ENCODE data around the gene RBMS3. TPM values are rescaled to one million over a fixed set of nuclear protein-coding genes. Genes with fewer than 3 reads are reported as not detected.
"Not testable (repeated sequence)": the region's sequence is repeated elsewhere in the genome, so short reads cannot be mapped to it uniquely, and the experiment has no call there.

The RBMS3 gene
- total RNA-seq, result 100 to 1,000 TPM in 1 of 2 donors, 10 to 100 TPM in 1; 87.1 to 109 TPM
- long read RNA-seq, donor 1, partial matches to known transcripts, result 9 of 68 reads
- long read RNA-seq, donor 1, other reads (novel, unspliced or antisense), result 53 of 68 reads
- long read RNA-seq, donor 2, full-length matches to known transcripts, result 14 of 80 reads
- long read RNA-seq, donor 2, partial matches to known transcripts, result 24 of 80 reads
- long read RNA-seq, donor 2, other reads (novel, unspliced or antisense), result 42 of 80 reads

GRCh38 chr3:29280404-29281093 is at the start of gene RBMS3:
RBMS3 (plus strand) TSS chr3:29281071.
- intact Hi-C loops (cut with DNase I), result loop anchor here in 1 of 2 donors (10.0 kb wide), 1 partner anchor 154 kb away; no protein-coding TSS in a partner anchor
- peak; percentile 94 for DNase-seq (ENCODE audit: low spot score)

DNA sequence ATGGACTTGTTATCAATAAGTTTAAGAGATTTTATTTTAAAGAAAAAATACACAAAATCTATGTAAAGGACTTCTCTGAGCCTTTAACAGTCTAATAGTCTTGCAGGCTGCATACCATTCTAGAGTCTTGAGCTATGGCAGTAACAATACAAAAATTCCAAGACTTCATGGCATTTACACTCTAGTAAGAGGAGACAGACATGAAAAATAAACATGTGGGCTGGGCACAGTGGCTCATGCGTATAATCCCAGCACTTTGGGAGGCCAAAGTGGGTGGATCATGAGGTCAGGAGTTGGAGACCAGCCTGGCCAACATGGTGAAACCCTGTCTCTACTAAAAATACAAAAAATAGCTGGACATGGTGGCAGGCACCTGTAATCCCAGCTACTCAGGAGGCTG is 47.7 kb upstream of the RBMS3 start:
- intact Hi-C loops (cut with DNase I); DNase-seq (ENCODE audit: low spot score): not testable (repeated sequence)

DNA sequence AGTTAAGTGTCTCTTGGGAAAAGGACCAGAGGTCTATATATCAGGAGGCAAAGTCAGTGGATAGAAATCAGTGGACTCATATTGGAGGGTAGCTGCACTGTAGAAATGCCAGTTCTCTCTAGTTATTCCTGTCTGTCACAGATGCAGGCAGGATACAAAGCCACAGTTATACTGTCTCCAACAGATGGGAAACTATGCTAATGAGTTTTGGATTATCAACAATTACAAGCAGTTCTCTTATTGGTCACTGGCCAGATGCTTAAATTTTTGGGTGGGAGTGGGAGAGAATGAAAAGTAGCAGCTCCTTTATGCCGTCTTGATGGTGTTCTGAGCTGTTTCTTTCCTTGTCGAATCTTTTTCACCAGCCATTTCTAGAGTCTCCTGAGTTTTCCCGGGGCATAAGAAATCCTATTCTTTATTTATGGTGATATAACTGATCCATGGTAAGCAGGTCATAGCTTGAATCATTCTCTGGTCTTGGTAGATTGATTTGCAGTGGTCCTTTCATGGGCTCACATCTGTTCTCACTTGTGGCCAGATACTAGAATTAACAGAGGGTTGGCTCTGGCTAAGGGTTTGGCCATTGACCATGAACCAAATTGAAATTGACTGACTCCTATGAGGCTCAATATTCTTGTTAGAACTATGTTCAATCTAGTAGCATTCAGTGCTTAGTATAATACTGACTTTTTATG is 44.6 kb upstream of the RBMS3 start:
- DNase-seq (ENCODE audit: low spot score), result no peak
- intact Hi-C loops (cut with DNase I), result no loop called here

- intact Hi-C loops (cut with DNase I), result no loop called here
- no peak for DNase-seq (ENCODE audit: low spot score)
Observed at GRCh38 chr3:29239376-29239775, 41.5 kb upstream of the RBMS3 start.

DNA sequence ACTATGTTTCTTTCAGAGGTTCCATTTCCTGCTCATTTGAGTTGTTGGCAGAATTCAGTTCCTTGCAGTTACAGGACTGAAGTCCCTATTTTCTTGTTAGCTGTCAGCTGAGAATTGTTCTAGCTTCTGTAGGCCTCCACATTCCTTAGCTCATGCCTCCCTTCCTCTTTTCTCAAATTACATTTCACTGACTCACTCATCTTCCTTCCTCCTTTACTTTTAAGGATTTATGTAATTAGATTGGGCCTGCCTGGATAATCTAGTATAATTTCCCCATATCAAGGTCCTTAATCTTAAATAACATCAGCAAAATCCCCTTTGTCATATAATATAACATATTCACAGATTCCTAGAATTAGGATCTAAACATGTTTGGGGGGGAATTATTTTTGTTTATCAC is 40.6 kb upstream of the RBMS3 start:
- DNase-seq (ENCODE audit: low spot score), result no peak
- intact Hi-C loops (cut with DNase I), result no loop called here

GRCh38 chr3:29240887-29241286 is 40.0 kb upstream of the RBMS3 start:
- intact Hi-C loops (cut with DNase I), result no loop called here
- no peak for DNase-seq (ENCODE audit: low spot score)

DNA sequence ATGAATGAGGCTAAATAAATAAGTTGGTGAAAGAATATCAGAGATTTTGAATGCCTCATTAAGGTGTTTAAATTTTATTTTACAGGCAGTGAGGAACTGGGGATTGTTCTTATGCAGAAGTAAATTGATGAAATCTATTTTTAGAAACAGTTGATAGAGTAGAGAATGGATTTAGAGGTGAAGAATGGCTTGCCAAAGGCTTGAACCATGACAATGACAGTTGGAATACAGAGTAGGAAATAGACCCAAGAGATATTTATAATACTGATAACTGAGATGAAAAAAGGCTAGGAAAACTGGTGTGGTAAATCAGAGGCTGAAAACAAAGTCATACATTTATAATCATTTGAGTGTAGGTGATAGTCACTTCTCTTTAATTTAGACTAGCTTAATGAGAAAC is 39.0 kb upstream of the RBMS3 start:
- intact Hi-C loops (cut with DNase I), result no loop called here
- no peak for DNase-seq (ENCODE audit: low spot score)

GRCh38 chr3:29242296-29242695 is 38.6 kb upstream of the RBMS3 start:
- intact Hi-C loops (cut with DNase I), result no loop called here
- DNase-seq (ENCODE audit: low spot score), result no peak

DNA sequence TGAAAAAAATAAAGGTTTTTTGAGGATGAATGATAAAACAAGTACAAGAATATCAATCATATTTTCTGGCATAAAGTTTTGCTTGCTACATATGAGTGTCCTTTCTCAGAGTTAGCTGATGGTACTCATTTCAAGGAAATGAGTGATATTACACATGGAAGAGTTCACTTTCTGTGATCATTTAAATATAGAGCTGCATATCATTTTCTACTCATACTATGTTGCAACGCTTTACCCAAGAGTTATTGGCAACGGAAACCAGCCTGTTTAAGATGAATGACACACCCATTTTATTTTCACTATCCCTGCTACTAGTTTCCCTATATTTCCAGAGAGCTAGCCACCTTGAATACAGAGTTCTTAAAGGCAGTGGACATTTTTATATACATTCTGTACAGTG is 35.4 kb upstream of the RBMS3 start:
- intact Hi-C loops (cut with DNase I), result no loop called here
- DNase-seq (ENCODE audit: low spot score), result no peak

GRCh38 chr3:29247088-29247745 is 33.7 kb upstream of the RBMS3 start:
- intact Hi-C loops (cut with DNase I), result no loop called here
- DNase-seq (ENCODE audit: low spot score), result no peak

GRCh38 chr3:29249829-29250345 is 31.0 kb upstream of the RBMS3 start:
- intact Hi-C loops (cut with DNase I), result no loop called here
- DNase-seq (ENCODE audit: low spot score), result no peak

GRCh38 chr3:29255854-29256696 is 24.8 kb upstream of the RBMS3 start:
- intact Hi-C loops (cut with DNase I), result no loop called here
- no peak for DNase-seq (ENCODE audit: low spot score)

DNA sequence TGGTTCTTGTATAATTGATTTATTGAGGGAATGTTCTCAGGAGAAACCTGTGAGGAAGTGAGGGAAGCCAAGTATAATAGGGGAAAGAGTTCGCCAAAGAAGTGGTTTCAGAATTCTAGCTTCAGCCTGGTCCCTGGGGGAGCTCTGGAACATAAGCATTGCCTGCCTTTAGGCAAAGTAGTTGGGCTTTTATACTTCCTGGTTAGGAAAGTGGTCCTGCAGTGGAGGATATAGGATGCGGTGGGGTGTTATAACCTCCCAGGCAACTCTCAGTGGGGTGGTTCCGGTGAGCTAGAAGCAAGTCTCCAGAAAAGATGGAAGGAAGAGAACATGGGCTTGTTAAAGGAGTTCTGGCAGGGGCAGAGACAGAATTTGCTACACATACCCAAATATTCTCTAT is 22.7 kb upstream of the RBMS3 start:
- no peak for DNase-seq (ENCODE audit: low spot score)
- intact Hi-C loops (cut with DNase I), result no loop called here

- intact Hi-C loops (cut with DNase I), result no loop called here
- no peak for DNase-seq (ENCODE audit: low spot score)
Observed at GRCh38 chr3:29261119-29261518, 19.8 kb upstream of the RBMS3 start.

DNA sequence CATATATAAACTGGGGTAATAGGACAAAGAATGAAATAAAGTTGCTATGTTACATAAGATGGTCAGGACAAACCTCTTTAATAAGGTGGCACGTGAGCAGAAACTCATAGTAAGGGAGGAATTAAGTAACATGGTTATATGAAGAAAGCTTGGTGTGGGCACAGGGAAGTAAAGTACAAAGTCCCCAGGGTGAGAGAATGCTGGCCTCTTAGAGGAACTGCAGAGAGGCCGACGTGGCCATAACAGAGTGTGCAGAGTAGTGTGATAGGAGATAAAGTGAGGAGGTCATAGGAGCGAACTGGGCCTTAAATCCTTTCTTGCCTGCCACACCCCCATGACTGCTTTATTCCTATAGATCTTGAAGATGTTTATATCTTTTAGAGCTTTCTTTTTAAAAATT is 17.4 kb upstream of the RBMS3 start:
- intact Hi-C loops (cut with DNase I), result no loop called here
- DNase-seq (ENCODE audit: low spot score), result no peak

DNA sequence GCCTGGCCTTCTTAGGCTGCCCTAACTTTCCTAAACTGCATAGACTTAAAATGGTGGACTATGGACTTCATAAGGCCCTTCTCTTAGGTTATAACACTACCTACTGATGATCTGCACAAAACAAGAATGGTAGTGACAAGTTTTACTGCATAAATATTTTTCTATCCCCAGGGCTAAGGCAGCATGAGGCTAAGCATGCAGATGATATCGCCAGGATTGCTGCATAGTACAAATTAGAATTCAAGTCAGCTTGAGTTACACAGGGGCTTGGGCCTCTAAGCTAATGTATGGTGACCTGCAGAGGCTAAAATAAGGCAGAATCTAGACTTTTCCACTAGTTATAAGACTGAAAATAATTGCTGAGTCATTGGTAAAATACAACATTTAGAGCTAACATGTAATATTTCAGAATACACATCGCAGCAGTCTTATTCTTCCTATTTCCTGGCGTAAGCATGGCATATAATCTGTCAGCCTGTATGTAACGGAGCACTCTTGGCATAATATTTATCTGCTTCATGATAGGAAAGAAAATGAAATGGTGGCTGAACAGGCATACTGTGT is 15.3 kb upstream of the RBMS3 start:
- DNase-seq (ENCODE audit: low spot score), result no peak

GRCh38 chr3:29267226-29267625 is 13.6 kb upstream of the RBMS3 start:
- intact Hi-C loops (cut with DNase I), result no loop called here
- DNase-seq (ENCODE audit: low spot score), result no peak

More for the DNA sequence above, 15.3 kb upstream of the RBMS3 start:
- intact Hi-C loops (cut with DNase I), result no loop called here

DNA sequence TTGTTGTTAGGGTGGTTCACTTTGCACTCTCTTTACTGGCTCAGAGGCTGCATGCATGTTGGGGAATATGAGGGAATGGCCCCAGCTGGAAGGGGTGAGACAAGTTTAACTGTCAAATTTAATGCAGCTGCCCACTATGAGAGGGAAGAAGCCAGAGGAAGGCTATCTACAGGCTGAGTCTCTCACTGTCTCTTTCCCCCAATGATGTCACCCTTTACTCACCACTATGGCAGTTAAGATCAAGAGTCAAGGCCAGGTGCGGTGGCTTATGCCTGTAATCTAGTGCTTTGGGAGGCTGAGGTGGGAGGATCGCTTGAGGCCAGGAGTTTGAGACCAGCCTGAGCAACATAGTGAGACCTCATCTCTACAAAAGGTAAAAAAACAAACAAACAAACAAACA is 12.2 kb upstream of the RBMS3 start:
- intact Hi-C loops (cut with DNase I), result no loop called here
- no peak for DNase-seq (ENCODE audit: low spot score)

DNA sequence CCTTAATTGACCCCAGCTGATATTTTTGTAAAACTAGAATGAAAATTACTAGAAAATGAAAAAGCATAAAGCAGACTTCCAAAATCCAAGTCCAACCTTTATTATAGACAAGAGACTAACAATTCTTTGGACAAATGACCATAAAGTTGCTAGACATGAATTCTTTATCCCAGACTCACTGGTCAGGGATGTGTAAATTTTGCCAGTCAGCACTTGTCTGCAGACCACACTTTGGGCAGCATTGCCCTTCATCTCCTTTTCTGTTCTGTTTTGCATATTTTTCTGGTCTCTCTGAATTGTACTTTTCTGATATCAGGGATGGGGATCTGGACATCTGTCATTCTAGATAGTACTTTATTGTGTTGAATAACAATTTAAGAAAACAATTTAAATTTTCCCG is 10.1 kb upstream of the RBMS3 start:
- DNase-seq (ENCODE audit: low spot score), result no peak
- intact Hi-C loops (cut with DNase I), result loop anchor here in 1 of 2 donors (10.0 kb wide), 1 partner anchor 494 kb away; no protein-coding TSS in a partner anchor

Measured in posterior vena cava (tissue), 2 donors.